Ishikawa (cell line): Measurements from ENCODE around the gene KIAA0513.

Source experiments
- CEBPB ChIP-seq: IDR thresholded peaks from 2 replicates; pipeline ENCODE4 v1.6.1; 2012
- CREB1 ChIP-seq: IDR thresholded peaks from 2 replicates; pipeline ENCODE4 v1.6.1; 2012; ENCODE audit warnings: low read depth
- EGR1 ChIP-seq: IDR thresholded peaks from 2 replicates; pipeline ENCODE4 v1.6.1; 2012
- EP300 ChIP-seq: IDR thresholded peaks from 2 replicates; pipeline ENCODE4 v1.6.1; 2012; ENCODE audit warnings: borderline replicate concordance
- FOXM1 ChIP-seq: IDR thresholded peaks from 2 replicates; pipeline ENCODE4 v1.6.1; 2012; ENCODE audit warnings: low read depth, borderline replicate concordance
- NFIC ChIP-seq: IDR thresholded peaks from 2 replicates; pipeline ENCODE4 v1.6.1; 2012
- RAD21 ChIP-seq: IDR thresholded peaks from 2 replicates; pipeline ENCODE4 v1.6.1; 2012; ENCODE audit warnings: low read depth
- TAF1 ChIP-seq: IDR thresholded peaks from 2 replicates; pipeline ENCODE4 v1.6.1; 2012; ENCODE audit warnings: low read depth, mild to moderate bottlenecking
- TCF12 ChIP-seq: IDR thresholded peaks from 2 replicates; pipeline ENCODE4 v1.6.1; 2012; ENCODE audit warnings: low read depth
- TEAD4 ChIP-seq: IDR thresholded peaks from 2 replicates; pipeline ENCODE4 v1.6.1; 2012
- YY1 ChIP-seq: IDR thresholded peaks from 2 replicates; pipeline ENCODE4 v1.6.1; 2012; ENCODE audit warnings: low read depth
- ZBTB7A ChIP-seq: IDR thresholded peaks from 2 replicates; pipeline ENCODE4 v1.6.1; 2012; ENCODE audit warnings: low read depth
- TF ChIP-seq, protein P1 (sequence below): IDR thresholded peaks from 2 replicates; pipeline ENCODE4 v1.6.1; 2012; ENCODE audit warnings: low read depth, mild to moderate bottlenecking
- TF ChIP-seq, protein P2 (sequence below): IDR thresholded peaks from 2 replicates; pipeline ENCODE4 v1.6.1; 2012
- TF ChIP-seq, protein P3 (sequence below): IDR thresholded peaks from 2 replicates; pipeline ENCODE4 v1.6.1; 2012

Gene KIAA0513

DNA sequence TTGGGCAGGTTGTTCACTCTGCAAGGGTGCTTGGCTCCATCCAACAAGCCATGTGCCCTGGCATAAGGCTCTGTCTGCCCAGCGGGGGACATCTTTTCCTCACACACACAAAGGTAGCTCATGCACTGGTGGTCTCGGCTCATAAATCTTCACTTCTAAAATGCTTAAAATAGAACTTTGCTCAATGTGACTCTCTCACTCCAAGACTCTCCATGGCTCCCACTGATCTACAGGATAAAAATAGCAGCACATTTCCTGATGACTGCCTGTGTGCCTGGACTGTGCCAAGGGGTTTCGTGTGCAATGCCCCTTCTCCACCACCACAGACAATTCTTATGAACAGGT, 99.8 kb downstream of the KIAA0513 start:
- TF ChIP-seq NFIC = peak; percentile 24; the same call in 1 of the 2 replicates
- no peak for TF ChIP-seq TAF1
- no peak for TF ChIP-seq RAD21
- no peak for TF ChIP-seq TEAD4
- TF ChIP-seq, protein P1, sequence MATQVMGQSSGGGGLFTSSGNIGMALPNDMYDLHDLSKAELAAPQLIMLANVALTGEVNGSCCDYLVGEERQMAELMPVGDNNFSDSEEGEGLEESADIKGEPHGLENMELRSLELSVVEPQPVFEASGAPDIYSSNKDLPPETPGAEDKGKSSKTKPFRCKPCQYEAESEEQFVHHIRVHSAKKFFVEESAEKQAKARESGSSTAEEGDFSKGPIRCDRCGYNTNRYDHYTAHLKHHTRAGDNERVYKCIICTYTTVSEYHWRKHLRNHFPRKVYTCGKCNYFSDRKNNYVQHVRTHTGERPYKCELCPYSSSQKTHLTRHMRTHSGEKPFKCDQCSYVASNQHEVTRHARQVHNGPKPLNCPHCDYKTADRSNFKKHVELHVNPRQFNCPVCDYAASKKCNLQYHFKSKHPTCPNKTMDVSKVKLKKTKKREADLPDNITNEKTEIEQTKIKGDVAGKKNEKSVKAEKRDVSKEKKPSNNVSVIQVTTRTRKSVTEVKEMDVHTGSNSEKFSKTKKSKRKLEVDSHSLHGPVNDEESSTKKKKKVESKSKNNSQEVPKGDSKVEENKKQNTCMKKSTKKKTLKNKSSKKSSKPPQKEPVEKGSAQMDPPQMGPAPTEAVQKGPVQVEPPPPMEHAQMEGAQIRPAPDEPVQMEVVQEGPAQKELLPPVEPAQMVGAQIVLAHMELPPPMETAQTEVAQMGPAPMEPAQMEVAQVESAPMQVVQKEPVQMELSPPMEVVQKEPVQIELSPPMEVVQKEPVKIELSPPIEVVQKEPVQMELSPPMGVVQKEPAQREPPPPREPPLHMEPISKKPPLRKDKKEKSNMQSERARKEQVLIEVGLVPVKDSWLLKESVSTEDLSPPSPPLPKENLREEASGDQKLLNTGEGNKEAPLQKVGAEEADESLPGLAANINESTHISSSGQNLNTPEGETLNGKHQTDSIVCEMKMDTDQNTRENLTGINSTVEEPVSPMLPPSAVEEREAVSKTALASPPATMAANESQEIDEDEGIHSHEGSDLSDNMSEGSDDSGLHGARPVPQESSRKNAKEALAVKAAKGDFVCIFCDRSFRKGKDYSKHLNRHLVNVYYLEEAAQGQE = no peak
- no peak for TF ChIP-seq ZBTB7A
- TF ChIP-seq EP300 = no peak
- TF ChIP-seq FOXM1 = no peak
- no peak for TF ChIP-seq CREB1
- no peak for TF ChIP-seq CEBPB
- TF ChIP-seq EGR1 = no peak
- TF ChIP-seq YY1 = 0 out of 2 replicates have a peak, but pooled peaks have one; percentile 17
- TF ChIP-seq, protein P2, sequence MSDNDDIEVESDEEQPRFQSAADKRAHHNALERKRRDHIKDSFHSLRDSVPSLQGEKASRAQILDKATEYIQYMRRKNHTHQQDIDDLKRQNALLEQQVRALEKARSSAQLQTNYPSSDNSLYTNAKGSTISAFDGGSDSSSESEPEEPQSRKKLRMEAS = peak; percentile 39
- TF ChIP-seq, protein P3, sequence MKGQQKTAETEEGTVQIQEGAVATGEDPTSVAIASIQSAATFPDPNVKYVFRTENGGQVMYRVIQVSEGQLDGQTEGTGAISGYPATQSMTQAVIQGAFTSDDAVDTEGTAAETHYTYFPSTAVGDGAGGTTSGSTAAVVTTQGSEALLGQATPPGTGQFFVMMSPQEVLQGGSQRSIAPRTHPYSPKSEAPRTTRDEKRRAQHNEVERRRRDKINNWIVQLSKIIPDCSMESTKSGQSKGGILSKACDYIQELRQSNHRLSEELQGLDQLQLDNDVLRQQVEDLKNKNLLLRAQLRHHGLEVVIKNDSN = no peak

DNA sequence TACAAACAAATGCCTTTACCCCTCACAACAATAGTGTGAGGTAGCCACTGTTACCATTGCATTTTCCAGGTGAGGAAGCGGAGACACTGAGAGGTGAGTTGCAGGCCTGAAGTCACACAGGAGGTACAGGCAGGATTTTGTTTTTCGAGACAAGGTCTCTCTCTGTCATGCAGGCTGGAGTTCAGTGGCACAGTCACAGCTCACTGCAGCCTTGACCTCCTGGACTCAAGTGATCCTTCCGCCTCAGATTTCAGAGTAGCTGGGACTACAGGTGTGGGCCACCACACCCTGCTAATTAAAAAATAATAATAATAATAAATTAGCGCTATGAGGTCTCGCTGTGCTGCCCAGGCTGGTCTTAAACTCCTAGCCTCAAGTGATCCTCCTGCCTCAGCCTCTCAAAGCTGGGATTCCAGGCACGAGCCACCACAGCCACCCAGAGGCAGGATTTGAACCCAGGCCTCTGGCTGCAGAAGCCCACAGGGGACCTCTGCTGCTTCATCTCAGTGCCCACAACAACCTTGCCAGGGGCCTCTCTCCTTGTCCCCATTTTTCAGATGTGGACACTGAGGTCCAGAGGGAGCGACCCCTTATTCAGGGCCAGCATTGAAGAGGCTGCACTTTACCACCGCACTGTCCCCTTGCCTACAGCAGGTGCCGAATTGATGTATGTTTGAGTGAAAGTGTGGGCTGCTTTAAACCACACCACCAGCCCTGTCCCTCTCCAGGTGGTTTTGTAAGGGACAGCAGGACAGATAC, 100.7 kb downstream of the KIAA0513 start:
- TF ChIP-seq, protein P1 = no peak
- TF ChIP-seq CEBPB (no peak), TAF1 (no peak), NFIC (no peak), EP300 (no peak), TCF12 (no peak), TEAD4 (no peak), CREB1 (no peak), EGR1 (no peak), FOXM1 (no peak), YY1 (no peak), RAD21 (no peak), ZBTB7A (no peak)
- TF ChIP-seq, protein P2 = no peak
- TF ChIP-seq, protein P3 = no peak

DNA sequence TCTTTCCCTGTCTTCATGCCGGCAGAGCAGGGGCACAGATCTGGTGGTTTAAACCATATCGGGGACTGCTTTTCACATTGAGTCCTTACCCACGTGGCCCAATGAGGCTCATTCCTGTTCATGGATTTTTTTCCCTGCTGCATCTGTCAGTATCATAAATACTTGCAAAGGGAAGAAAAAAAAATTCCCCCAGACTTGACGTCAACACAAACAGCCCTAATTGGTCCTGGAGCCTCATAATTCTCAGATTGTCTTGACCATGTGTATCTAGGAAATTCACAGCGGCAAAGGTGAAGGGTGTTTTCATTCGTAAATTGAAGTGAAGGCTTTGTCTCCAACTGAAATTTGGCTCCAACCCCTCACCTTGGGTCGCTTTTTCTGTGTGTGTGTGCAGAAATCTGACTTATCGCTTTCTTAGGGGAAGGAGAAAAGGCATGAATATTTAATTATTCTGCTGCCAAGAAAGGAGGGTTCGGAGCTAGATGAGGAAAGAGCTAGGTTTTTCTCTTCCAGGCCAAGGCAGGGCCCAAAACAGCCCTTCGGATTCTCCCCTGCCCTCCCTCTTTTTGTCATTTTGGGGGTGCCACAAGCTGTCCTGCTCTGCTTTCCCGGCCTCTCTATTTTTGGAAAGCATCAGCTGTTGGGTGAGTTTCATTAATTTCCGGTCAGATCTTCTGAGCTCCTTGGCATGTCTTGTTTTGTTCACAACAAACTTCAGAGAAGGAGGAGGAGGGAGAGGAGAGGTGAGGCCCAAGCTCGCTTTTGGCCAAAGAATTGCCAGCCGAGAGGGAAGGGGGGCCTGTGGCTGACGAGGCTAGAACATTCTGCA, 102.5 kb downstream of the KIAA0513 start:
- TF ChIP-seq TEAD4 (no peak), CREB1 (no peak), RAD21 (no peak), ZBTB7A (no peak), FOXM1 (no peak), CEBPB (no peak), TAF1 (no peak)
- TF ChIP-seq, protein P2 = no peak
- TF ChIP-seq, protein P3 = no peak

DNA sequence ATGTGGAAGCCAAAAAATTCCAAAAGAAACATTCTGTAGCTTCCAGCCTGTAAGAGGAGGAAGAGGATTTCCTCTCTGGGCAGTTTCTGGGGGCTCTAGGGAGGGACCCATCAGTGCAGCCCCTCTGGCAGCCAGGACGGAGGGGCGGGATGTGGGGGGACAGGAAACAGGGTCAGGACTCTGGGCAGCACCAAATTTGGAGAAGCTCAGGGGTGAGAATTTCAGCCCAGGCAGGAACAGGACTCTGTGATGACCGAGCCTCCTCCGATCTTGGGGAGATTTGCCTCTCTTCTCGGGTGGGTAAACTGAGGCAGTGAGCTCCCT, 103.1 kb downstream of the KIAA0513 start:
- TF ChIP-seq ZBTB7A (no peak), EP300 (no peak), RAD21 (no peak), YY1 (no peak), CREB1 (no peak), TAF1 (no peak), CEBPB (no peak), FOXM1 (no peak), NFIC (no peak), EGR1 (no peak), TCF12 (no peak), TEAD4 (no peak)
- TF ChIP-seq, protein P1 = no peak
- TF ChIP-seq, protein P2 = no peak
- TF ChIP-seq, protein P3 = no peak
